GM21786 (cell line): Measurements from ENCODE around the gene GALR2.
"Not testable (repeated sequence)": the region's sequence is repeated elsewhere in the genome, so short reads cannot be mapped to it uniquely, and the experiment has no call there.

Source experiments
- ATAC-seq: cut with Tn5 transposase; IDR thresholded peaks from one replicate; pipeline ENCODE4 v1.9.1; 2021; ENCODE audit not compliant: unreplicated experiment

Gene GALR2

GRCh38 chr17:76074390-76075363 is at the start of gene GALR2:
TSS of gene GALR2 (plus strand) at chr17:76074781. CDS start at chr17:76074884, 103 bp downstream.
- ATAC-seq: no peak

GRCh38 chr17:76025294-76025693 is 49.3 kb upstream of the GALR2 start:
- ATAC-seq: no peak

- ATAC-seq: no peak
Observed at GRCh38 chr17:76026714-76027158, 47.8 kb upstream of the GALR2 start.

GRCh38 chr17:76027159-76027839 is 47.3 kb upstream of the GALR2 start, which contains the start of gene EVPL:
TSS of gene EVPL (minus strand) at chr17:76027306. CDS start at chr17:76027198, 108 bp downstream.
- no peak for ATAC-seq

GRCh38 chr17:76032073-76032779 is 42.4 kb upstream of the GALR2 start:
- ATAC-seq: no peak

GRCh38 chr17:76032780-76033108 is 41.8 kb upstream of the GALR2 start:
- no peak for ATAC-seq

- no peak for ATAC-seq
Observed at GRCh38 chr17:76033139-76033538, 41.4 kb upstream of the GALR2 start.

- no peak for ATAC-seq
Observed at GRCh38 chr17:76034428-76035350, 39.9 kb upstream of the GALR2 start.

GRCh38 chr17:76036497-76037261 is 37.9 kb upstream of the GALR2 start:
- ATAC-seq: no peak

- no peak for ATAC-seq
Observed at GRCh38 chr17:76038050-76038449, 36.5 kb upstream of the GALR2 start.

- no peak for ATAC-seq
Observed at GRCh38 chr17:76039121-76039520, 35.5 kb upstream of the GALR2 start.

- ATAC-seq: no peak
Observed at GRCh38 chr17:76040376-76040775, 34.2 kb upstream of the GALR2 start.

- ATAC-seq: not testable (repeated sequence)
Observed at GRCh38 chr17:76042868-76043267, 31.7 kb upstream of the GALR2 start.

GRCh38 chr17:76044475-76045007 is 30.0 kb upstream of the GALR2 start:
- not testable (repeated sequence) for ATAC-seq

GRCh38 chr17:76046064-76046463 is 28.5 kb upstream of the GALR2 start:
- no peak for ATAC-seq

GRCh38 chr17:76048025-76048605 is 26.5 kb upstream of the GALR2 start:
- no peak for ATAC-seq

- no peak for ATAC-seq
Observed at GRCh38 chr17:76048711-76049110, 25.9 kb upstream of the GALR2 start.

- ATAC-seq: no peak
Observed at GRCh38 chr17:76049239-76049638, 25.3 kb upstream of the GALR2 start.
